ENCODE results near the gene CD70.
"Not testable (repeated sequence)": the region's sequence is repeated elsewhere in the genome, so short reads cannot be mapped to it uniquely, and the experiment has no call there.

CD70 gene

GRCh38 chr19:6597471-6598253, 6.7 kb upstream of the CD70 start:
- not testable (repeated sequence) for DNase-seq (ENCODE audit: low read depth)

- no peak for DNase-seq (ENCODE audit: low read depth)
Observed at GRCh38 chr19:6596621-6597020, 5.7 kb upstream of the CD70 start.

GRCh38 chr19:6593651-6594416, 2.9 kb upstream of the CD70 start:
- no peak for DNase-seq (ENCODE audit: low read depth)

GRCh38 chr19:6590258-6590826, 608 bp downstream of the CD70 start:
- no peak for DNase-seq (ENCODE audit: low read depth)

- DNase-seq (ENCODE audit: low read depth): no peak
Observed at GRCh38 chr19:6589711-6590257, 1.2 kb downstream of the CD70 start.

GRCh38 chr19:6588508-6589345, 2.2 kb downstream of the CD70 start:
- no peak for DNase-seq (ENCODE audit: low read depth)

GRCh38 chr19:6587998-6588507, 2.9 kb downstream of the CD70 start:
- DNase-seq (ENCODE audit: low read depth): no peak

GRCh38 chr19:6587093-6587820, 3.7 kb downstream of the CD70 start:
- DNase-seq (ENCODE audit: low read depth): no peak

GRCh38 chr19:6586726-6587092, 4.2 kb downstream of the CD70 start:
- no peak for DNase-seq (ENCODE audit: low read depth)

- DNase-seq (ENCODE audit: low read depth): no peak
Observed at GRCh38 chr19:6586056-6586455, 4.9 kb downstream of the CD70 start.

- not testable (repeated sequence) for DNase-seq (ENCODE audit: low read depth)
Observed at GRCh38 chr19:6582515-6583484, 8.2 kb downstream of the CD70 start.

GRCh38 chr19:6580313-6580712, 10.6 kb downstream of the CD70 start:
- DNase-seq (ENCODE audit: low read depth): peak; percentile 8

GRCh38 chr19:6579450-6580178, 11.3 kb downstream of the CD70 start:
- DNase-seq (ENCODE audit: low read depth): no peak

GRCh38 chr19:6577476-6578125, 13.3 kb downstream of the CD70 start:
- DNase-seq (ENCODE audit: low read depth): no peak

- DNase-seq (ENCODE audit: low read depth): no peak
Observed at GRCh38 chr19:6576869-6577475, 14.0 kb downstream of the CD70 start.

- DNase-seq (ENCODE audit: low read depth): no peak
Observed at GRCh38 chr19:6573350-6573749, 17.6 kb downstream of the CD70 start.

- DNase-seq (ENCODE audit: low read depth): no peak
Observed at GRCh38 chr19:6572217-6572616, 18.7 kb downstream of the CD70 start.

GRCh38 chr19:6571167-6571566, 19.8 kb downstream of the CD70 start:
- no peak for DNase-seq (ENCODE audit: low read depth)
